Mucosa of stomach (tissue), 1 donor: ENCODE measurements around the gene SUSD5.
"Not testable (repeated sequence)": the region's sequence is repeated elsewhere in the genome, so short reads cannot be mapped to it uniquely, and the experiment has no call there.

Experiments used
- H3K27me3 ChIP-seq: one replicate; pipeline ENCODE4 v1.7.0; 2013; ENCODE audit warnings: mild to moderate bottlenecking, low read length; ENCODE audit not compliant: control insufficient read depth, insufficient read depth
- H3K36me3 ChIP-seq: one replicate; pipeline ENCODE4 v1.7.0; 2013; ENCODE audit warnings: low read length; ENCODE audit not compliant: control insufficient read depth, insufficient read depth
- H3K4me1 ChIP-seq: one replicate; pipeline ENCODE4 v1.7.0; 2013; ENCODE audit warnings: mild to moderate bottlenecking, low read length; ENCODE audit not compliant: control insufficient read depth, insufficient read depth
- H3K4me3 ChIP-seq: one replicate; pipeline ENCODE4 v1.7.0; 2013; ENCODE audit warnings: low read length
- H3K9ac ChIP-seq: one replicate; pipeline ENCODE4 v1.7.0; 2013; ENCODE audit warnings: mild to moderate bottlenecking, low read length, moderate library complexity
- H3K9me3 ChIP-seq: one replicate; pipeline ENCODE4 v1.7.0; 2013; ENCODE audit warnings: mild to moderate bottlenecking, low read length, moderate library complexity; ENCODE audit not compliant: control insufficient read depth
- donor health status: Pancreatic carcinoma.

The SUSD5 gene

DNA sequence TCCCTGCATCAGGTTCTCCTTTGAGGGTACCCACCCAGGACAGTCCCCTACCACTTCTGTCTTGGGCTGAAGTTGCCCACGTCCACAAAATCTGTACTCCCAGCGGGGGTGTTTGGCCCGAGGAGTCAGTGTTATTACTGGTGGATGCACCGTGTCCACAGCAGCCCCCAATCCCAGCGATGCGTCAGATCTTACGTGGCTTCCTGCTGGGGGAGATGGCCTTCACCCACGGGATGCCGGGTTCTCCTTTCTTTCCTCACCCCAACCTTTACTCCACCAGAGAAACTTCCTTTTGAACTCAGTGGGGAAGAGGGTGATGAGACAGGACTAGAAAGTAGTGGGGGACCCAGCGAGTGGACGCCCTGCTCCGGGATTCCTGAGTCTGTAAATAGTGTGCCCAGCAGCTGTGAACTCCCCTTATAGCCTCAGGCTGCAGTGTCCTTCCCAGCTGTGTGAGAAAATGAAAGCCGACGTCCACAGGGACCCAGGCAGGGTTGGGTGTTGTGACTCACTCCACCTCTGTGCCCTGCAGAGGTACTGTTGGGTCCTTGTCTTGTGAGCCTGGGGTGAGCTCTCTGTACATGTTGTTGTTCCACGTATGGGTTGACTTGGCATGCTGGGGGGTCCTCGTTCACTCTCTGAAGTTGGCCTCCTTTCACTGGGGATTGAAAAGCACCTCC lies 73.2 kb downstream of the SUSD5 start:
- H3K9ac ChIP-seq: no peak overlapping the region
- H3K4me3 ChIP-seq: no peak overlapping the region
- no peaks in the 10 kb centered on the region for H3K36me3 ChIP-seq
- H3K27me3 ChIP-seq: no peaks in the 10 kb centered on the region
- no peaks in the 10 kb centered on the region for H3K4me1 ChIP-seq
- H3K9me3 ChIP-seq: no peaks in the 10 kb centered on the region

GRCh38 chr3:33144433-33144832 lies 74.2 kb downstream of the SUSD5 start:
- Histone ChIP-seq H3K27me3 (no peaks in the 10 kb centered on the region), H3K9me3 (no peaks in the 10 kb centered on the region), H3K36me3 (no peaks in the 10 kb centered on the region), H3K4me3 (no peak overlapping the region), H3K9ac (no peak overlapping the region), H3K4me1 (no peaks in the 10 kb centered on the region)

GRCh38 chr3:33141006-33141405 lies 77.6 kb downstream of the SUSD5 start:
- Histone ChIP-seq H3K4me1 (no peaks in the 10 kb centered on the region), H3K27me3 (no peaks in the 10 kb centered on the region), H3K4me3 (no peak overlapping the region), H3K9me3 (no peaks in the 10 kb centered on the region), H3K36me3 (no peaks in the 10 kb centered on the region), H3K9ac (no peak overlapping the region)

DNA sequence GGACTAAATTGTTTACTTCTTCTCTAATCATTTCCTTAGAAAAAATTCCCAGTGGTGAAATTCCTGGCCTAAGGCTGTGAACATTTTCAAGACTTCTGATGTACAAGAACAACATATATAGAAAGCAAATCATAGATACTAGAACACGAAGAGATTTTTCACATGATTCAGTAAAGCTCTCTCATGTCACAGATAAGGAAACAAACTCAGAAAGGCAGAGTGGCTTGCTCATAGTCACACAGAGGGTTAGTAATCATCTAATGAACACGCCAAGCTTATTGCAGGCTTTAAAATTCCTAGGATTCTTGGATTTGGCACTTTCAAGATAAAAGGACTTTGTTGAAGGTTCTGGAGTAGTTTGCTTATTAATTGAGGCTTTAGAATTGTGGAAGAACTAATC lies 78.6 kb downstream of the SUSD5 start:
- Histone ChIP-seq H3K9me3 (no peaks in the 10 kb centered on the region), H3K36me3 (peaks cover 2% of the 10 kb centered on the region), H3K27me3 (no peaks in the 10 kb centered on the region), H3K4me3 (no peak overlapping the region), H3K4me1 (no peaks in the 10 kb centered on the region), H3K9ac (no peak overlapping the region)

GRCh38 chr3:33139006-33139623 lies 79.5 kb downstream of the SUSD5 start:
- H3K4me1 ChIP-seq, H3K27me3 ChIP-seq, H3K36me3 ChIP-seq, H3K9me3 ChIP-seq, H3K4me3 ChIP-seq, H3K9ac ChIP-seq: not testable (repeated sequence)

- no peaks in the 10 kb centered on the region for H3K4me1 ChIP-seq
- no peak overlapping the region for H3K4me3 ChIP-seq
- no peaks in the 10 kb centered on the region for H3K27me3 ChIP-seq
- H3K36me3 ChIP-seq: peaks cover 10% of the 10 kb centered on the region
- no peak overlapping the region for H3K9ac ChIP-seq
- H3K9me3 ChIP-seq: no peaks in the 10 kb centered on the region
Measured at GRCh38 chr3:33137691-33138090, 80.9 kb downstream of the SUSD5 start.

DNA sequence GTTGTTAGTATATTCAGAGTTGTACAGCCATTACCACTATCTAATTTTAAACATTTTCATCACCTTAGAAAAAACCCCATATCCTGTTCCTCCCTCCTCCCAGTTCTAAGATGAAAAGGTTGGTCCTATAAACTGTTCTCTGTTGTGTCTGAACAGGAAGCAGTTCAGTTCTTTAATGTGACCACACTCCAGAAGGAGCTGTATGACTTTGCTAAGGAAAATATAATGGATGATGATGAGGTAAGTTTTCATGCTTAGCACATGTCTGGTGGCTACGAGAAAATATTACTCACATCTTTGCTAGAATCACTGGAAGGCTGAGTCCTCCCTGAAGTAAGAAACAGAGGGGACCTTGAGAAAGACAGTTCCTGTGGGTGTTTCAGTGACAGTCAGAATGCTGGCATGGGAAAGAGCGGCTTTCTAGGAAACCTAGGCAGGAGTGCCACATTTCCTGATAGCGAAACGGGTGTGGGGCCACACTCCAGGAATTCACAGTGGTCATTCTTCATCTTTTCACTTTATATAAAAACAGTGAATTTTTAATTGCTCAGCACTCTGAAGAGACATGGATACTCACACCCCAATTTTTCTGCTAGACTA lies 84.5 kb downstream of the SUSD5 start:
- H3K36me3 ChIP-seq: peaks cover 10% of the 10 kb centered on the region
- peaks cover 14% of the 10 kb centered on the region for H3K4me1 ChIP-seq
- no peak overlapping the region for H3K4me3 ChIP-seq
- H3K9ac ChIP-seq: no peak overlapping the region
- no peaks in the 10 kb centered on the region for H3K27me3 ChIP-seq
- H3K9me3 ChIP-seq: no peaks in the 10 kb centered on the region

- Histone ChIP-seq H3K4me1 (peaks cover 14% of the 10 kb centered on the region), H3K4me3 (no peak overlapping the region), H3K27me3 (no peaks in the 10 kb centered on the region), H3K9me3 (no peaks in the 10 kb centered on the region), H3K9ac (no peak overlapping the region), H3K36me3 (peaks cover 10% of the 10 kb centered on the region)
Measured at GRCh38 chr3:33132019-33132360, 86.6 kb downstream of the SUSD5 start.

GRCh38 chr3:33131331-33132018 lies 87.1 kb downstream of the SUSD5 start:
- Histone ChIP-seq H3K4me1 (peaks cover 14% of the 10 kb centered on the region), H3K27me3 (no peaks in the 10 kb centered on the region), H3K36me3 (peaks cover 10% of the 10 kb centered on the region), H3K4me3 (no peak overlapping the region), H3K9me3 (no peaks in the 10 kb centered on the region), H3K9ac (no peak overlapping the region)

GRCh38 chr3:33130144-33130543 lies 88.5 kb downstream of the SUSD5 start:
- no peaks in the 10 kb centered on the region for H3K9me3 ChIP-seq
- H3K4me3 ChIP-seq: no peak overlapping the region
- peaks cover 14% of the 10 kb centered on the region for H3K4me1 ChIP-seq
- H3K27me3 ChIP-seq: no peaks in the 10 kb centered on the region
- H3K36me3 ChIP-seq: peaks cover 11% of the 10 kb centered on the region
- H3K9ac ChIP-seq: no peak overlapping the region

DNA sequence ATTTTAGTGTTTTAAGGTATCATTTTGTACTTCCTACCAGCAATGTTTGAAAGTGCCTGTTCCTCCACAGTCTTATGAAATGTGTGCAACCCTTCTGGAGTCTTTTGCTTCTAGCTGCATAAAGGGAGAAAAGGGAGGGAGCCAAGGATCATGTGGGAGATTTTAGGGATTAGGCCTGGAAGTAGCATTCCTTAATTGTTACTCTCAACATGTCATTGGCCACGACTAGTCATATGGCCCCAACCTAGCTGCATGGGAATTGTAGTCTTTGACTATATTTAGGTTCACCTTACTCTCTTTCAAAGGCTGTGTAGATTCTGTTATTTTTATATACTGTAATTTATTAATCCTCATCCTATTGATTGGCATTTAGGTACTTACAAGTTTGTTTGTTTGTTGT lies 89.9 kb downstream of the SUSD5 start:
- Histone ChIP-seq H3K27me3 (no peaks in the 10 kb centered on the region), H3K9ac (no peak overlapping the region), H3K4me1 (peaks cover 14% of the 10 kb centered on the region), H3K36me3 (peaks cover 9% of the 10 kb centered on the region), H3K9me3 (no peaks in the 10 kb centered on the region), H3K4me3 (no peak overlapping the region)

DNA sequence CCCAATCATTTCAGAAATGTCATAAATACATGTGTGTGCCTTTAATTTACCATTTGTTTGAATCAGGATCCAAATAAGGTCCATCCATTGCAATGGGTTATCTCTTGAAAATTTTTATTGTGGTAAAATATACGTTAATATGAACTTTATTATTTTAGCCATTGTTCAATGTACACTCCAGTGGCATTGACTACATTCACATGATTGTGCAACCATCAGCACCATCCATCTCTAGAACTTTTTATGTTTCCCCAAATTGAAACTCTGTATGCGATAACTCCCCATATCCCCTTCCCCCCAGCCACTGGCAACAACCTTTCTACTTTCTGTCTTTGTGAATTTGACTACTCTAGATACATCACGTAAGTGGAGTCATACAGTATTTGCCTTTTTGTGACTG lies 92.8 kb downstream of the SUSD5 start:
- peaks cover 6% of the 10 kb centered on the region for H3K4me1 ChIP-seq
- H3K9me3 ChIP-seq: no peaks in the 10 kb centered on the region
- H3K27me3 ChIP-seq: no peaks in the 10 kb centered on the region
- peaks cover 9% of the 10 kb centered on the region for H3K36me3 ChIP-seq
- H3K9ac ChIP-seq: no peak overlapping the region
- H3K4me3 ChIP-seq: no peak overlapping the region
